ENCODE data around the gene SMPD2. TPM values are rescaled to one million over a fixed set of nuclear protein-coding genes. Genes with fewer than 3 reads are reported as not detected.

The SMPD2 gene
- total RNA-seq, 1 experiment from 2014 or later: 13.4 TPM

GRCh38 chr6:109442393-109442924 is 1.9 kb downstream of the SMPD2 start:
- Histone ChIP-seq H3K36me3 (peaks cover 8% of the 10 kb centered on the region), H3K4me3 (no peak overlapping the region), H3K27me3 (no peaks in the 10 kb centered on the region), H3K9me3 (no peaks in the 10 kb centered on the region)
- DNase-seq: no peak

GRCh38 chr6:109443425-109443950 is 3.0 kb downstream of the SMPD2 start:
- H3K27me3 ChIP-seq: no peaks in the 10 kb centered on the region
- no peaks in the 10 kb centered on the region for H3K9me3 ChIP-seq
- H3K4me3 ChIP-seq: no peak overlapping the region
- peaks cover 8% of the 10 kb centered on the region for H3K36me3 ChIP-seq
- DNase-seq: no peak

GRCh38 chr6:109445382-109445781 is 4.9 kb downstream of the SMPD2 start:
- no peak for DNase-seq
- no peak overlapping the region for H3K4me3 ChIP-seq
- H3K36me3 ChIP-seq: peaks cover 8% of the 10 kb centered on the region

GRCh38 chr6:109446072-109446471 is 5.5 kb downstream of the SMPD2 start:
- DNase-seq: no peak
- Histone ChIP-seq H3K4me3 (no peak overlapping the region), H3K9me3 (no peaks in the 10 kb centered on the region), H3K27me3 (no peaks in the 10 kb centered on the region), H3K36me3 (peaks cover 8% of the 10 kb centered on the region)

More at GRCh38 chr6:109445382-109445781, 4.9 kb downstream of the SMPD2 start:
- H3K9me3 ChIP-seq: no peaks in the 10 kb centered on the region
- no peaks in the 10 kb centered on the region for H3K27me3 ChIP-seq

- H3K36me3 ChIP-seq: peaks cover 8% of the 10 kb centered on the region
- no peaks in the 10 kb centered on the region for H3K9me3 ChIP-seq
- no peak overlapping the region for H3K4me3 ChIP-seq
- DNase-seq: no peak
- no peaks in the 10 kb centered on the region for H3K27me3 ChIP-seq
These were observed 6.0 kb downstream of the SMPD2 start for GRCh38 chr6:109446541-109446940.

GRCh38 chr6:109447087-109447486 is 6.6 kb downstream of the SMPD2 start:
- no peaks in the 10 kb centered on the region for H3K27me3 ChIP-seq
- peaks cover 8% of the 10 kb centered on the region for H3K36me3 ChIP-seq
- H3K4me3 ChIP-seq: no peak overlapping the region
- no peak for DNase-seq
- H3K9me3 ChIP-seq: no peaks in the 10 kb centered on the region

- Histone ChIP-seq H3K4me3 (no peak overlapping the region), H3K27me3 (no peaks in the 10 kb centered on the region), H3K36me3 (peaks cover 8% of the 10 kb centered on the region), H3K9me3 (no peaks in the 10 kb centered on the region)
- DNase-seq: no peak
These were observed 7.5 kb downstream of the SMPD2 start for GRCh38 chr6:109447878-109448555.

GRCh38 chr6:109448615-109449014 is 8.1 kb downstream of the SMPD2 start:
- DNase-seq: no peak
- Histone ChIP-seq H3K9me3 (no peaks in the 10 kb centered on the region), H3K27me3 (no peaks in the 10 kb centered on the region), H3K36me3 (peaks cover 8% of the 10 kb centered on the region), H3K4me3 (no peak overlapping the region)

GRCh38 chr6:109449064-109449794 is 8.7 kb downstream of the SMPD2 start:
- Histone ChIP-seq H3K4me3 (no peak overlapping the region), H3K27me3 (no peaks in the 10 kb centered on the region), H3K9me3 (no peaks in the 10 kb centered on the region), H3K36me3 (peaks cover 8% of the 10 kb centered on the region)
- DNase-seq: no peak

- no peaks in the 10 kb centered on the region for H3K27me3 ChIP-seq
- peaks cover 3% of the 10 kb centered on the region; the same call in 1 of the 2 replicates for H3K36me3 ChIP-seq
- H3K4me3 ChIP-seq: no peak overlapping the region
- no peak for DNase-seq
- no peaks in the 10 kb centered on the region for H3K9me3 ChIP-seq
These were observed 9.5 kb downstream of the SMPD2 start for GRCh38 chr6:109449795-109450673.

GRCh38 chr6:109450801-109451200 is 10.3 kb downstream of the SMPD2 start:
- H3K4me3 ChIP-seq: no peak overlapping the region
- no peaks in the 10 kb centered on the region for H3K9me3 ChIP-seq
- no peak for DNase-seq
- no peaks in the 10 kb centered on the region for H3K27me3 ChIP-seq
- no peaks in the 10 kb centered on the region for H3K36me3 ChIP-seq

- Histone ChIP-seq H3K4me3 (no peak overlapping the region), H3K9me3 (no peaks in the 10 kb centered on the region), H3K27me3 (no peaks in the 10 kb centered on the region), H3K36me3 (no peaks in the 10 kb centered on the region)
- DNase-seq: no peak
These were observed 10.9 kb downstream of the SMPD2 start for GRCh38 chr6:109451376-109451775.

- H3K36me3 ChIP-seq: no peaks in the 10 kb centered on the region
- H3K9me3 ChIP-seq: no peaks in the 10 kb centered on the region
- no peak overlapping the region for H3K4me3 ChIP-seq
- no peak for DNase-seq
- H3K27me3 ChIP-seq: no peaks in the 10 kb centered on the region
These were observed 11.7 kb downstream of the SMPD2 start for GRCh38 chr6:109452181-109452580.

- no peaks in the 10 kb centered on the region for H3K27me3 ChIP-seq
- no peaks in the 10 kb centered on the region for H3K36me3 ChIP-seq
- DNase-seq: no peak
- no peaks in the 10 kb centered on the region for H3K9me3 ChIP-seq
- no peak overlapping the region for H3K4me3 ChIP-seq
These were observed 12.6 kb downstream of the SMPD2 start for GRCh38 chr6:109453156-109453555.

GRCh38 chr6:109453594-109454495 is 13.3 kb downstream of the SMPD2 start:
- Histone ChIP-seq H3K4me3 (no peak overlapping the region; the same call in 1 of the 2 replicates), H3K9me3 (no peaks in the 10 kb centered on the region), H3K27me3 (no peaks in the 10 kb centered on the region), H3K36me3 (no peaks in the 10 kb centered on the region)
- DNase-seq: no peak
